ENCODE results near the gene SLC22A23. TPM values are rescaled to one million over a fixed set of nuclear protein-coding genes. Genes with fewer than 3 reads are reported as not detected.

SLC22A23 gene
- total RNA-seq, result 5.6 TPM
- long read RNA-seq, partial matches to known transcripts, result 0 of 5 reads
- long read RNA-seq, other reads (novel, unspliced or antisense), result 5 of 5 reads

GRCh38 chr6:3456898-3457709 is at the start of gene SLC22A23:
Gene SLC22A23 (minus strand): TSS chr6:3457050. CDS start chr6:3456559, 491 bp downstream.
- DNase-seq (ENCODE audit: missing footprints), result peak; percentile 74
- peak; percentile 86 for ATAC-seq
- intact Hi-C loops (cut with DNase I), result loop anchor here (2.0 to 10.0 kb wide), 3 partner anchors 102 to 178 kb away; no protein-coding TSS in a partner anchor

GRCh38 chr6:3506200-3506599 is 49.4 kb upstream of the SLC22A23 start:
- no peak for DNase-seq (ENCODE audit: missing footprints)
- intact Hi-C loops (cut with DNase I), result no loop called here
- ATAC-seq, result peak; percentile 31

- no peak for ATAC-seq
- intact Hi-C loops (cut with DNase I), result no loop called here
- no peak for DNase-seq (ENCODE audit: missing footprints)
These were observed 48.3 kb upstream of the SLC22A23 start for GRCh38 chr6:3504938-3505805.

GRCh38 chr6:3504354-3504753 is 47.5 kb upstream of the SLC22A23 start:
- DNase-seq (ENCODE audit: missing footprints) (no peak), ATAC-seq (no peak)
- intact Hi-C loops (cut with DNase I), result no loop called here

- intact Hi-C loops (cut with DNase I), result no loop called here
- no peak for ATAC-seq
- no peak for DNase-seq (ENCODE audit: missing footprints)
These were observed 45.1 kb upstream of the SLC22A23 start for GRCh38 chr6:3501826-3502500.

GRCh38 chr6:3500262-3501014 is 43.6 kb upstream of the SLC22A23 start:
- ATAC-seq (no peak), DNase-seq (ENCODE audit: missing footprints) (no peak)
- intact Hi-C loops (cut with DNase I), result no loop called here

- intact Hi-C loops (cut with DNase I), result no loop called here
- ATAC-seq, result no peak
- DNase-seq (ENCODE audit: missing footprints), result no peak
These were observed 42.8 kb upstream of the SLC22A23 start for GRCh38 chr6:3499603-3500002.

GRCh38 chr6:3496395-3496794 is 39.5 kb upstream of the SLC22A23 start:
- ATAC-seq (no peak), DNase-seq (ENCODE audit: missing footprints) (no peak)
- intact Hi-C loops (cut with DNase I), result no loop called here

GRCh38 chr6:3494391-3495100 is 37.7 kb upstream of the SLC22A23 start:
- intact Hi-C loops (cut with DNase I), result no loop called here
- no peak for DNase-seq (ENCODE audit: missing footprints)
- no peak for ATAC-seq

- DNase-seq (ENCODE audit: missing footprints), result no peak
- intact Hi-C loops (cut with DNase I), result no loop called here
- ATAC-seq, result no peak
These were observed 33.8 kb upstream of the SLC22A23 start for GRCh38 chr6:3490625-3490980.

GRCh38 chr6:3489961-3490624 is 33.2 kb upstream of the SLC22A23 start:
- ATAC-seq (no peak), DNase-seq (ENCODE audit: missing footprints) (no peak)
- intact Hi-C loops (cut with DNase I), result no loop called here

- intact Hi-C loops (cut with DNase I), result no loop called here
- DNase-seq (ENCODE audit: missing footprints), result no peak
- ATAC-seq, result no peak
These were observed 32.3 kb upstream of the SLC22A23 start for GRCh38 chr6:3489027-3489757.

GRCh38 chr6:3484946-3485345 is 28.1 kb upstream of the SLC22A23 start:
- no peak for DNase-seq (ENCODE audit: missing footprints)
- intact Hi-C loops (cut with DNase I), result no loop called here
- ATAC-seq, result no peak

- no peak for DNase-seq (ENCODE audit: missing footprints)
- intact Hi-C loops (cut with DNase I), result no loop called here
- no peak for ATAC-seq
These were observed 27.3 kb upstream of the SLC22A23 start for GRCh38 chr6:3484192-3484591.

GRCh38 chr6:3483675-3484074 is 26.8 kb upstream of the SLC22A23 start:
- intact Hi-C loops (cut with DNase I), result no loop called here
- ATAC-seq, result no peak
- no peak for DNase-seq (ENCODE audit: missing footprints)

- no peak for ATAC-seq
- no peak for DNase-seq (ENCODE audit: missing footprints)
- intact Hi-C loops (cut with DNase I), result no loop called here
These were observed 26.0 kb upstream of the SLC22A23 start for GRCh38 chr6:3482869-3483268.

- no peak for DNase-seq (ENCODE audit: missing footprints)
- no peak for ATAC-seq
These were observed 24.8 kb upstream of the SLC22A23 start for GRCh38 chr6:3481640-3482039.

More at GRCh38 chr6:3481640-3482039, 24.8 kb upstream of the SLC22A23 start:
- intact Hi-C loops (cut with DNase I), result no loop called here

All from Right ventricle myocardium inferior (tissue), 1 donor.